ENCODE measurements around the gene CD101.
"Not testable (repeated sequence)": the region's sequence is repeated elsewhere in the genome, so short reads cannot be mapped to it uniquely, and the experiment has no call there.

The CD101 gene

GRCh38 chr1:117001254-117001927 is at the start of gene CD101:
CD101 (plus strand) TSS chr1:117001760; CDS start chr1:117001818, 58 bp downstream.
- no peak for DNase-seq

GRCh38 chr1:116952738-116953275 is 48.8 kb upstream of the CD101 start:
- DNase-seq: no peak

GRCh38 chr1:116954440-116954839 is 47.1 kb upstream of the CD101 start:
- DNase-seq: no peak

GRCh38 chr1:116956378-116956777 is 45.2 kb upstream of the CD101 start:
- DNase-seq: no peak

- no peak for DNase-seq
Measured at GRCh38 chr1:116957646-116958045, 43.9 kb upstream of the CD101 start.

- DNase-seq: no peak
Measured at GRCh38 chr1:116958110-116958509, 43.5 kb upstream of the CD101 start.

- no peak for DNase-seq
Measured at GRCh38 chr1:116958977-116959376, 42.6 kb upstream of the CD101 start.

GRCh38 chr1:116961606-116962005 is 40.0 kb upstream of the CD101 start:
- no peak for DNase-seq

GRCh38 chr1:116962987-116963639 is 38.4 kb upstream of the CD101 start:
- DNase-seq: no peak

- DNase-seq: no peak
Measured at GRCh38 chr1:116966791-116967190, 34.8 kb upstream of the CD101 start.

GRCh38 chr1:116968724-116969123 is 32.8 kb upstream of the CD101 start:
- DNase-seq: no peak

GRCh38 chr1:116971258-116971860 is 30.2 kb upstream of the CD101 start:
- DNase-seq: no peak

- no peak for DNase-seq
Measured at GRCh38 chr1:116971965-116972673, 29.4 kb upstream of the CD101 start.

GRCh38 chr1:116972674-116973030 is 28.9 kb upstream of the CD101 start:
- DNase-seq: no peak

GRCh38 chr1:116980309-116980708 is 21.3 kb upstream of the CD101 start:
- not testable (repeated sequence) for DNase-seq

- DNase-seq: no peak
Measured at GRCh38 chr1:116981521-116982037, 20.0 kb upstream of the CD101 start.

- no peak for DNase-seq
Measured at GRCh38 chr1:116982319-116983004, 19.1 kb upstream of the CD101 start.

- DNase-seq: no peak
Measured at GRCh38 chr1:116983112-116983511, 18.4 kb upstream of the CD101 start.

GRCh38 chr1:116983678-116984077 is 17.9 kb upstream of the CD101 start:
- no peak for DNase-seq

- DNase-seq: no peak
Measured at GRCh38 chr1:116984406-116985160, 17.0 kb upstream of the CD101 start.

- DNase-seq: peak in 3 of 4 experiments; percentile 23 to 39 (median 26)
Measured at GRCh38 chr1:116986421-116987255, 14.9 kb upstream of the CD101 start.
